ENCODE data around the gene ABHD5. TPM values are rescaled to one million over a fixed set of nuclear protein-coding genes. Genes with fewer than 3 reads are reported as not detected.

ABHD5 gene
- total RNA-seq, 1 donor, result 22.7 TPM

DNA sequence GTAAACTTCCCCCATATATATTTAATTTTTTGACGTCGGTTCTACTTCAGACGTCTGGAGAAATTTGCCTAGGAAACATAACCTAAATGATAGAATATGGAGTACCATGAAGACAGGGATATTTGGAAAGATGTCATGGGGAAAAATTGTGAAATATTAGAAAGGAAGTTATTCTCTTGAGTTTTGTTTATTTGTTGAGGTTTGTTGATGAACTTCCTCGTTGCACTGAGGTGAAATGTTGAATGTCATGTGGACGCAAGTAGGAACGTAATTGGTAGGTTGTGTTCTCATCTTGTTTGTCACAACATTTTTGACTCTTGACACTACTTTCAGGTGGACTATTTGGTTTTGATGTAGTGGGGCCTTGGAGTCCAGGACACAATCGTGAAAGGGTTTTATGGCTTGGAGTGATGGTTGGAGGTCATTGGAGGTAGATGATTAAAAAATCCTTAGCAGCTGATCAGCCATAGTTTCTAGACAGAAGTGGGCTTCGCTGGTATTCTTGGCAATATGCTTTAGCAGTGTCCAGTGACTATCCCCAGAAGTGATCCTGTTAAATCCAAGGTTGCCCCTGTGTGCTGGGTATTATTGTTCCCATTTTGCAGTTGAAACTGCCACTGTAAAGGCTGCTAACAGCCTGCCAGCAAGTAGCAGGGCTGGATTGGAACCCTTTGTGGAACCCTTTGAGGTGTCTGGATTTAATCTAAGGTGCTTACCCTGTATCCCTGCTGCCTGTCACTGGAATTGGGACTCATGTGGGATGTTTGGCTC lies 1.5 kb downstream of the ABHD5 start:
- H3K4me3 ChIP-seq (ENCODE audit: low read length), result peak overlapping the region; percentile 84

DNA sequence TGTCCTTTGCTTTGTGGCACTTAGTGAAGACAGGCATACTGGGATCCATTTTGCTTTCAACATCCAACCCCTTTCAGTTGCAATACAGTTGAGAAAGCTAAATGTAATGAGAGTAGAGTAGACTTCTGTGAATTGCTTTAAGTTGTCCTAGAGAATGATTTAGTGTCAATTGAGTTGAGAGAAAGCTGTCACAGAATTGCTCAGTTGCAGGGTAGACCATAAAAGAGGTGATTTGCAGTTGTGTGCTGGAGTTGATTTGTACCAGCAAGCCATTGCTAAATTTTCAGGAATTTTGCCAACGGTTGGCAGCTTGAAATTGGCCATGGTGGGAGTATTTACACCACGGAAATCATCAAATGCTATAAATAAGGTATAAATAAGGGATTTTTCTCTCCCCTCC lies 2.2 kb downstream of the ABHD5 start:
- Histone ChIP-seq H3K9me3 (ENCODE audit: low read depth, low read length) (no peaks in the 10 kb centered on the region), H3K4me3 (ENCODE audit: low read length) (no peak overlapping the region), H3K4me1 (ENCODE audit: insufficient read depth, low read length) (peaks cover 41% of the 10 kb centered on the region), H3K27me3 (ENCODE audit: insufficient read depth, low read length) (no peaks in the 10 kb centered on the region)

More for the DNA sequence above, 1.5 kb downstream of the ABHD5 start:
- H3K9me3 ChIP-seq (ENCODE audit: low read depth, low read length), result no peaks in the 10 kb centered on the region
- peaks cover 41% of the 10 kb centered on the region for H3K4me1 ChIP-seq (ENCODE audit: insufficient read depth, low read length)
- H3K27me3 ChIP-seq (ENCODE audit: insufficient read depth, low read length), result no peaks in the 10 kb centered on the region

DNA sequence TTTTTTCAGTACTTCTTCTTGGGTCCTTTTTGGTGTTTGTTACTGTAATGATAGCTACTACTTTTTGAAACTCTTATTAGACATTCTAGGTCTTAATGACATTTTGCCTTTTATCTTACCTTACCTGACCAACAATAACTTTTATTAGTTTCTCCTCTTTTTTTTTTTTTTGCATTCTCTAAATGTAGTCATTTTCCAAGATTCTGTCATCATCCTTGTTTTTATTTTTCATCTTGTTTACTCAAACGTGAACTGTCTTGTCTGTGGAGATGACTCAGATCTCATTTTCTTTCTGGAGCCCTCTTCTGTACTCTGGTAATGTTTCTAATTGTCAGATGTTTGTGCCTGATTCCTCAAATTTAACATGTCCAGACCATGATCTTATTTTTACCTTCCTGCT lies 2.9 kb downstream of the ABHD5 start:
- H3K9me3 ChIP-seq (ENCODE audit: low read depth, low read length), result no peaks in the 10 kb centered on the region
- H3K4me3 ChIP-seq (ENCODE audit: low read length), result no peak overlapping the region
- peaks cover 41% of the 10 kb centered on the region for H3K4me1 ChIP-seq (ENCODE audit: insufficient read depth, low read length)
- H3K27me3 ChIP-seq (ENCODE audit: insufficient read depth, low read length), result no peaks in the 10 kb centered on the region

DNA sequence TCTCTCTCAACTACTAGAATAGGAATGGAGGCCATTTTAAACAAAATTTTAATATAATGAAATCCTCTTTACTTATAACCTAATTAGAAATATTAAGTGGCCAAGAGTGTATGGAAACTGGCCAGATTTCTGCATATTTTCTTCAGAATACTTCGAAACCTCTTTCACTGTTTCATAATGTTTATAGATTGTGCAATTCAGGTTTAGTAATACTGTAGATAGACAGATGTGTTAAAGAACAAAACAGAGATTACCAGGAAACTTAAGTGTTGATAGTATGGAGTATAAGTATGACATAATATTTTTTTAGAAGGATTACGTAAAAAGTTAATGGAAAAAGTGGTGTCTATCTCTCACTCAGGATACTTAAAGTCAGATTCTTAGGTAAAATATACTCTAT lies 4.7 kb downstream of the ABHD5 start:
- H3K9me3 ChIP-seq (ENCODE audit: low read depth, low read length), result no peaks in the 10 kb centered on the region
- no peaks in the 10 kb centered on the region for H3K27me3 ChIP-seq (ENCODE audit: insufficient read depth, low read length)
- H3K4me3 ChIP-seq (ENCODE audit: low read length), result no peak overlapping the region
- peaks cover 33% of the 10 kb centered on the region for H3K4me1 ChIP-seq (ENCODE audit: insufficient read depth, low read length)

DNA sequence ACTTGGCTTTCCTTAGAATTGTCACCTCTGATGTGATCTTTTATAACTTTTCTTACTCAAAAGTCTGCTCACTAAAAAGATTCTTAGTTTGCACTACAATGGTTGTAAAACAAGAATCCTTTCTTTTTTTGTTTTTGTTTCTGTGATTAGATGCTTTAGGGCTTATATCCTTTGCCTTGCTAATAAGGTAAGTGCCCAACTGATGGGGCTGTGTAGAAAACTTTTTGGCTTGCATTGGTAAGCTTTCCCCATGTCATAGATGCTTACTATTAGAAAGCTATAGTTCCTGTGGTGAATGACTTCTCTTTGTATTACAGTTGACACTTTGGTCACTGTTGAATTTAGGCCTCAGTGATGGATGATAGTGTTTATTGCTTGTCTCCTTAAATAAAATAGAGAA lies 5.1 kb downstream of the ABHD5 start:
- peaks cover 32% of the 10 kb centered on the region for H3K4me1 ChIP-seq (ENCODE audit: insufficient read depth, low read length)
- H3K9me3 ChIP-seq (ENCODE audit: low read depth, low read length), result no peaks in the 10 kb centered on the region
- no peak overlapping the region for H3K4me3 ChIP-seq (ENCODE audit: low read length)
- H3K27me3 ChIP-seq (ENCODE audit: insufficient read depth, low read length), result no peaks in the 10 kb centered on the region

DNA sequence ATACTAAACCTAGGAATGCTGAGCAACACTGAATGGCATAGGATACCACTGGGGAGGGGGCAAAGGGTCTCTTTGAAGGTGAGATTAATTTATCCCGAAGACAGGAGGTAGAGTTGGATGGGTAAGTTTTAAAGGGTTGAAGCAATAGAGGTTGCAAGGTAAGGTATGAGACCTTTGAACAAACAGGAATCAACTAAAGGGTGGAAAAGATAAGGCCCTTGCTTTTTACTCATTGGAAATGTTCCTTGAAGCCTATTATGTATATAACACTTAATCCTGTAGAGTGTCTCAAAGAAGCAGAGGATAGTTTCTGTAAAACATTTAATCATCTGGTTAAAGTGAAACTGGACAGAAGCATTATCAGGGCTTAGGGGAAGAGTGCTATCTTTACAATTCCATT lies 5.7 kb downstream of the ABHD5 start:
- no peaks in the 10 kb centered on the region for H3K27me3 ChIP-seq (ENCODE audit: insufficient read depth, low read length)
- H3K4me1 ChIP-seq (ENCODE audit: insufficient read depth, low read length), result peaks cover 32% of the 10 kb centered on the region
- H3K4me3 ChIP-seq (ENCODE audit: low read length), result no peak overlapping the region
- H3K9me3 ChIP-seq (ENCODE audit: low read depth, low read length), result no peaks in the 10 kb centered on the region

DNA sequence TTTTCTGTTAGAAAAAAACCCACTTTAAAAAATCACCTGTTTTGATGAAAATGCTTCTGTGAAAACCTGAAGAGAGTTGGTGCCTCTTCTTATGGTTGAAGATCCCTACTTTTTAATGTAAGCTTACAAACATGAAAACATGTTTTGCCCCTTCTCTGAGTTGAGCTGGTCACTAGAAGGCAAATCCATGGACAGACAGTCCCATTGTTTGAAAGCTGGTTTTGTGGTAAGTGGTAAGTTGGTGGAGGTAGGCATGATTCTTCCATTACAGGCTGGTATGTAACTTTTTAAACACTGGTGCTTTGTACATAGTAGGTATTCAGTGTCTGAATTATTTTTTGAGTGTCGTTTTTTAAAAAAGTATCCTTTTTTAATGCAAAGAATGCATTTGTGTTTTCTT lies 6.1 kb downstream of the ABHD5 start:
- H3K4me3 ChIP-seq (ENCODE audit: low read length), result no peak overlapping the region
- peaks cover 28% of the 10 kb centered on the region for H3K4me1 ChIP-seq (ENCODE audit: insufficient read depth, low read length)
- H3K9me3 ChIP-seq (ENCODE audit: low read depth, low read length), result no peaks in the 10 kb centered on the region
- no peaks in the 10 kb centered on the region for H3K27me3 ChIP-seq (ENCODE audit: insufficient read depth, low read length)

DNA sequence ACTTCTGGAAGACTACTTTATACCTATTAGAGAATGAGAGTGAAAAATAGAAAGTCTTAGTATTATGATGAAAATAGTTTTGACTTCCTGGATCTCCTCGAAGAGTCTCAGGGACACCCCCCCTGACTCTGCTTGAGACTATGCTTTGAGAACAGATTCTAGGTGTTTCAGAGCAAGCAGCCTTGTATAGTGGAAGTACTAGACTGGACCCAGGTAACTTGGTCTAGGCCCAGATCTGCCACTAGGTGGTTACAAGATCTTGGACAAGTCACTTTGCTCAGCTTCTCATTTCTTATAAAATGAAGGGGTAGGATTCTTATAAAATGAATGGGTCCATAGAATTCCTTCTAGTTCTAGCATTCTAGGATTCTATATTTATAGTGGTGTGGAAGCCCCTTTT lies 9.1 kb downstream of the ABHD5 start:
- Histone ChIP-seq H3K4me1 (ENCODE audit: insufficient read depth, low read length) (peaks cover 10% of the 10 kb centered on the region), H3K9me3 (ENCODE audit: low read depth, low read length) (no peaks in the 10 kb centered on the region), H3K27me3 (ENCODE audit: insufficient read depth, low read length) (no peaks in the 10 kb centered on the region), H3K4me3 (ENCODE audit: low read length) (no peak overlapping the region)

DNA sequence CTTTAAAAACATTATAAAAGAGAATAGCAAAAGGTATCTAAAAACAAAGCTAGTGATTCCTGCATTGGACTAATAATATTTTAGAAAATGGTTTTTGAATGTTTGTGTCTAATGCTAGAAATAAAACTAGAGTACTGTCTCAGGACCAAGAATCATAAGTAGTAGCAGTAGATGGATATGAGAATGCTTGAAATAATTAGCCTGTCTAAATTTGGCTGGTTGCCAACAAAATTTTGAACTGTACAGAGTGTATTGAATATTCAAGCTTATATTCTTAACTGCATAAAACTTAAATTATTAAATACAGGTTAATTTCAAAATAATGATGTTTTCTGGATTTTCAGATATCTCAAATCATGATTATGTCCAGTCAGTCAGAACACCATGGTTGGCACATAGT lies 14.0 kb downstream of the ABHD5 start:
- Histone ChIP-seq H3K27me3 (ENCODE audit: insufficient read depth, low read length) (no peaks in the 10 kb centered on the region), H3K9me3 (ENCODE audit: low read depth, low read length) (no peaks in the 10 kb centered on the region), H3K4me1 (ENCODE audit: insufficient read depth, low read length) (peaks cover 16% of the 10 kb centered on the region), H3K4me3 (ENCODE audit: low read length) (no peak overlapping the region)

DNA sequence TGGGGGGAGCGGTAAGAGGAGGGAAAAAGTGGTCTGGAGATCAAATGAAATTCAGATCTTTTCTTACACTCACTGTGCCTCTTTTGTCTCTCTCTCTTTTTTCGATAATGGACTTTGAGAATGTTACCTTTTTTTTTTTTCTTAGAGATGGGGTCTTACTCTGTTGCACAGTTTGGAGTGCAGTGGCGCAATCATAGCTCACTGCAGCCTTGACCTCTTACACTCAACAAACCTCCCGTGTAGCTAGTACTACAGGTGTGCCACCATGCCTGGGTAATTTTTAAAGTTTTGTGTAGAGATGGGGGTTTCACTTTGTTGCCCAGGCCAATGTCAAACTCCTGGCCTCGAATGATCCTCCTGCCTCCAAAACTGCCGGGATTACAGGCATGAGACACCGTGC lies 15.6 kb downstream of the ABHD5 start:
- Histone ChIP-seq H3K4me3 (ENCODE audit: low read length) (no peak overlapping the region), H3K9me3 (ENCODE audit: low read depth, low read length) (no peaks in the 10 kb centered on the region), H3K27me3 (ENCODE audit: insufficient read depth, low read length) (no peaks in the 10 kb centered on the region), H3K4me1 (ENCODE audit: insufficient read depth, low read length) (peaks cover 19% of the 10 kb centered on the region)

DNA sequence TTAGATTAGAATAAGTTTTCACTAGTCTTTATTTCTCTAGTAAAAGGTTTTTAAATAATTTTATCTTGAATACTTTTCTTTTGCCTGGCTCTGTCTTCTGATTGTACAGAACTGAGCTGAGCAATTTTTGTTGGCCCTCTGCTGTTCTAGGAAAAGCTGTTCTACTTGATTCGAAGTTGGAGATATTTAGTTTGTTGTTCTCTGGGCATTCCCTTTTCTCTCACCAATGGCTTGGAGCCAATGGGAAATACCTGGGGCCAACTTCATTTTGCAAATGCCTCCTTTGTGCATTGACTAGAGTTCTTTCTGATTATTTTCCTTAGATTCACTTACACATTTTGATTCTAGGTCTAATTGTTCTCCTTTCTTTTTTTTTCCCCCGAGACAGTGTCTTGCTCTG lies 16.5 kb downstream of the ABHD5 start:
- Histone ChIP-seq H3K27me3 (ENCODE audit: insufficient read depth, low read length) (no peaks in the 10 kb centered on the region), H3K9me3 (ENCODE audit: low read depth, low read length) (no peaks in the 10 kb centered on the region), H3K4me1 (ENCODE audit: insufficient read depth, low read length) (peaks cover 19% of the 10 kb centered on the region), H3K4me3 (ENCODE audit: low read length) (no peak overlapping the region)

DNA sequence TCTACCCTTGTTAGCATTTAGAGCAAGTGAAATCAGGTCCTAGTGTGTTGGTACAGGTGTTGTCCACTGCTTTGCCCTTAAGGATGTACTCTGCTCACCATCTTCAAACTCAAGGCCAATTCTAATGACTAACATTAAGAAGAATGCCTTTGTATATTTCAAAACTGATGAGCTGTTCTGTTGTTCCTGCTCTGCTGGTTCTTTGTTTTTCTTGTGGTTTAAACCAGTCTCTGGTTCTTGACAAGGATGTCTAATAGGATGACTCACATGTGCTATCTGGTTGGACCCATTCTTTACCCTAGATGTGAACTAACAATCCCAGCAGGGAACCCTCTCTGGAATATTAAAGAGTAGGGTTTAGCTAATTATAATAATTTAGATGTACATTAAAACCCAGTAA lies 17.3 kb downstream of the ABHD5 start:
- no peaks in the 10 kb centered on the region for H3K27me3 ChIP-seq (ENCODE audit: insufficient read depth, low read length)
- no peak overlapping the region for H3K4me3 ChIP-seq (ENCODE audit: low read length)
- H3K4me1 ChIP-seq (ENCODE audit: insufficient read depth, low read length), result peaks cover 19% of the 10 kb centered on the region
- no peaks in the 10 kb centered on the region for H3K9me3 ChIP-seq (ENCODE audit: low read depth, low read length)

DNA sequence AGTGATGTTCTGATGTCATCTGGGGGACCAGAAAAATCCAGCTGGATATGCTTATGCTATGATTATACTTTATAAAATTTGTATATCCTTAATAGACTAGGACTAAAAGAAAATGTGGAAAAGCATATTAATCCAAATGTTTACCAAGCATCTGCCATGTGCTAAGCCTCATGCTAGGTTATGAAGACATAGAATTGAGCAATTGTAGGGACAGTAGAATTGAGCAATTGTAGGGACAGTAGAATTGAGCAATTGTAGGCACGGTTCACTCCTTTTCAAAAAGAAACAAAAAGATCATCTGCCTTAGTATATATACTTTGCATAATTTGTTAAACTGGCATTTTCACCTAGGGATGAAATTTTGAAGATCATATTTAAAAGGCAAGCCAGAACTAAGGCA lies 18.3 kb downstream of the ABHD5 start:
- Histone ChIP-seq H3K9me3 (ENCODE audit: low read depth, low read length) (no peaks in the 10 kb centered on the region), H3K4me3 (ENCODE audit: low read length) (no peak overlapping the region), H3K4me1 (ENCODE audit: insufficient read depth, low read length) (peaks cover 19% of the 10 kb centered on the region), H3K27me3 (ENCODE audit: insufficient read depth, low read length) (no peaks in the 10 kb centered on the region)

DNA sequence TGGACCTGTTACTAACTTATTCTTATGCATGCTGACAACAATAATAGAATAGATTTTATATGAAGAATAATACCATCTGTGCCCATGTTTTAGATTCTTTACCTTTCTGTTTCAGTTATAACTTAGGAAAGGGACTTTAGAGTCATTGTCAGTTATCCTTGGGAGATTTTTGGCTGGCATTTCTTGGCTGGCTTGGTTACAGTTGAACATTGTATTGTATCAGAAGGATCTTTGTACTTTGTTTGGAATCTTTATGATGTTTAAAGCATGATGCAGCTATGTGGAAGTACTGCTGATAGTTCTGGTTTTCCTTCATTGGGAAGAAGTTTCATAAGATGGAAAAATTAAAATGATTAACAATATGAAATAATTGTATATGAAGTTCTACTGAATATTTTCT lies 19.9 kb downstream of the ABHD5 start:
- H3K4me1 ChIP-seq (ENCODE audit: insufficient read depth, low read length), result peaks cover 19% of the 10 kb centered on the region
- H3K27me3 ChIP-seq (ENCODE audit: insufficient read depth, low read length), result no peaks in the 10 kb centered on the region
- no peaks in the 10 kb centered on the region for H3K9me3 ChIP-seq (ENCODE audit: low read depth, low read length)
- no peak overlapping the region for H3K4me3 ChIP-seq (ENCODE audit: low read length)

DNA sequence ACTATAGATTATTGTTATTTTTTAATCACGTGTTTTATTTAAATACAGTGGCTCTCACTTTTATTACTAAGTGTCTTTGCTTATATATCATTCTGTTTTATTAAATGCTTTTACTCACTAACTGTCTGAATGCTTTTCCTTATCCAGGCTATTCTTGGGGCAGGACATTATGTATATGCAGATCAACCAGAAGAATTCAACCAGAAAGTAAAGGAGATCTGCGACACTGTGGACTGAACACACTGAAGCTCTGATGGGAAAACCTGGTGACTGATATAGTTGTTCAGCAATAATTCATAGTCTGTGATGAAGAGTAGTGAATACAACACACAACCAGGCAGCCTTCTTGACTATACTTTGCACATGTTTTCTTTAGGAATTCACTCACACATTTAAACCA lies 27.6 kb downstream of the ABHD5 start:
- Histone ChIP-seq H3K4me3 (ENCODE audit: low read length) (no peak overlapping the region), H3K9me3 (ENCODE audit: low read depth, low read length) (no peaks in the 10 kb centered on the region), H3K27me3 (ENCODE audit: insufficient read depth, low read length) (no peaks in the 10 kb centered on the region), H3K4me1 (ENCODE audit: insufficient read depth, low read length) (no peaks in the 10 kb centered on the region)

DNA sequence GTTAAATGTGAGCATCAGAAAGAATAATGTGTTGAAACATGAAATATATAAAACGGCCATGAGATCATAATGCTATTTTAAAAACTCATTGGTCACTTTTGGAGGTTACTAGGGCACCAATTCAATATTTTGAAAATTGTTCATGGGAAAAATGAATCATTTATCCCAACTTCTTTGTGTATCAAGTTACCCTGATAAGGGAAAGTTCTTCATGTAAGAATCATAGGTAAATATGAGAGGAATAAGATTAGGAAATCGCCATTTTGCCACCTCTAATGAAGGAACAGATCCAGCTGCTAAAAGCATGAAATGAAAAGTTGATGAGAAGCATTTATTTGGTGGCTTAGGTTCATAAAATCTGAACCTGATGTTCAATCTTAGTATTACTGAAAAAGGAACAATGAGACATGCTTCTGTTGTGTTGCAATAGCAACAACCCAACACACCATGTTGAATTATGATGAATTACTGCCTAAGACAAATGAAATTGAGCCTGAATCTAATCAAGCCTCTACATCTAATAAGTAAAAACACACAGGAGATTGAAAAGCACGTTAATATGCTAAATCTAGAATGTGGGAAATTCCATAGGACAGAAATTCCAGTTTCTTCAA lies 32.5 kb downstream of the ABHD5 start:
- no peaks in the 10 kb centered on the region for H3K27me3 ChIP-seq (ENCODE audit: insufficient read depth, low read length)
- H3K4me3 ChIP-seq (ENCODE audit: low read length), result no peak overlapping the region
- no peaks in the 10 kb centered on the region for H3K9me3 ChIP-seq (ENCODE audit: low read depth, low read length)
- H3K4me1 ChIP-seq (ENCODE audit: insufficient read depth, low read length), result no peaks in the 10 kb centered on the region

All from mononuclear cell (primary cell).